A673 (cell line): ENCODE results near the gene ZNF805. TPM values are rescaled to one million over a fixed set of nuclear protein-coding genes. Genes with fewer than 3 reads are reported as not detected.

Experiments
- BruUV-seq: library from RNA; stranded (reverse); fragments of 400-500 nt; replicated peaks from 2 replicates; lab custom pipeline; 2021; lab: Mats Ljungman, UMichigan
- CTCF ChIA-PET: fragments of 300-600 bp; sonication (Branson Sonifier 250); formaldehyde crosslinking; loops from one replicate; lab custom pipeline; 2022; ENCODE audit warnings: antibody characterized with exemption; lab: Charles Lee
- POLR2A ChIA-PET: fragments of 300-600 bp; sonication (Branson Sonifier 250); formaldehyde crosslinking; loops from one replicate; lab custom pipeline; 2022; ENCODE audit warnings: antibody characterized with exemption; ENCODE audit not compliant: low non-redundant PET; lab: Charles Lee
- DNase-seq: peaks from one replicate; pipeline ENCODE4 v3.0.0-alpha.2; 2015; ENCODE audit warnings: low spot score
- H3K27ac ChIP-seq: fragments of 200-600 bp; sonication (generic); 2 replicates; pipeline ENCODE4 v1.5.1; 2016; ENCODE audit warnings: mixed run types, low read depth, mild to moderate bottlenecking, mixed read lengths, antibody characterized with exemption, low read length; ENCODE audit not compliant: poor library complexity, severe bottlenecking
- H3K27me3 ChIP-seq: fragments of 200-600 bp; sonication (generic); replicated peaks from 2 replicates; pipeline ENCODE4 v1.6.1; 2017; ENCODE audit warnings: mixed run types, low read depth, mild to moderate bottlenecking, mixed read lengths, antibody characterized with exemption, low read length; ENCODE audit not compliant: insufficient read depth, poor library complexity
- H3K36me3 ChIP-seq: fragments of 200-600 bp; sonication (generic); 2 replicates; pipeline ENCODE4 v1.6.1; 2016; ENCODE audit warnings: mixed run types, mild to moderate bottlenecking, mixed read lengths, antibody characterized with exemption, low read length; ENCODE audit not compliant: insufficient read depth, poor library complexity, severe bottlenecking
- H3K4me1 ChIP-seq: fragments of 200-600 bp; sonication (generic); 2 replicates; pipeline ENCODE4 v1.6.1; 2017; ENCODE audit warnings: mixed run types, mild to moderate bottlenecking, mixed read lengths, antibody characterized with exemption, low read length; ENCODE audit not compliant: insufficient read depth, poor library complexity, severe bottlenecking
- H3K4me3 ChIP-seq: fragments of 200-600 bp; sonication (generic); 2 replicates; pipeline ENCODE4 v1.5.1; 2016; ENCODE audit warnings: low read depth, mixed run types, mild to moderate bottlenecking, mixed read lengths, low read length; ENCODE audit not compliant: poor library complexity, severe bottlenecking
- H3K9me3 ChIP-seq: fragments of 200-600 bp; sonication (generic); 2 replicates; pipeline ENCODE4 v1.6.1; 2016; ENCODE audit warnings: mixed run types, low read depth, mild to moderate bottlenecking, mixed read lengths, antibody characterized with exemption, low read length; ENCODE audit not compliant: poor library complexity, severe bottlenecking
- EZH2 ChIP-seq: fragments of 200-600 bp; sonication (generic); IDR thresholded peaks from 2 replicates; pipeline ENCODE4 v1.6.1; 2017; ENCODE audit warnings: borderline replicate concordance, low read depth, mild to moderate bottlenecking, mixed read lengths, antibody characterized with exemption, low read length; ENCODE audit not compliant: poor library complexity, severe bottlenecking
- intact Hi-C: fragments of 100-400 bp; cut with micrococcal nuclease; formaldehyde crosslinking; loops from one replicate; pipeline ENCODE4 v1.10.0; 2022; ENCODE audit not compliant: unreplicated experiment
- total RNA-seq: library from RNA; stranded (reverse); gene quantifications from 2 replicates; pipeline ENCODE4 v1.2.3, GENCODE V29; 2021
- TF ChIP-seq, protein P1 (sequence below): fragments of 300-800, 200-600 bp; sonication (generic); conservative IDR thresholded peaks from 2 replicates; pipeline ENCODE4 v1.5.1; 2017; ENCODE audit warnings: low read depth, mild to moderate bottlenecking, antibody characterized with exemption, low read length, moderate library complexity, mixed read lengths

ZNF805 gene
- total RNA-seq, 1 experiment from 2014 or later = 14.7 TPM

DNA sequence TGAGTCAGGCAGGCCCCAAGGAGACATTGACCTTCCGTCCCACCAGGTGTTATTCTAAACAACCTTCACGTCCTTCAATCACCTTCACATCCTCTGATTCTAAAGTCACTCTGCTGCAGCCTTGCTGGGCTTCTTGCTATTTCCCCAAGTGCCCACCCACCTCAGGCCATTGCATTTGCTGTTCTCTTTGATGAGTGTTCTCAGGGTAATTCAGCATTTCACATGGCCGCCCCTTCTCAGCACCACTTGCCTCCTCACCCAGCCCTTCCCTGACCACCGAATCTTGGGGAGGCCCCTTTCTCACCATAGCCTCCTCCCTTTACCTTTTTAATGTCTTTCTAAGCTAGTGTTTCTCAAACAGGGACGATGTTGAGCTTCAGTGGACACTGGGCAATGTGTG, 4.6 kb downstream of the ZNF805 start:
- Histone ChIP-seq H3K36me3 (peaks cover 17% of the 10 kb centered on the region), H3K27me3 (no peaks in the 10 kb centered on the region), H3K27ac (no peak overlapping the region), H3K4me3 (no peak overlapping the region), H3K9me3 (no peaks in the 10 kb centered on the region), H3K4me1 (peaks cover 11% of the 10 kb centered on the region)
- DNase-seq = no peak
- intact Hi-C loops = no loop called here
- no peak for TF ChIP-seq EZH2
- TF ChIP-seq, protein P1, sequence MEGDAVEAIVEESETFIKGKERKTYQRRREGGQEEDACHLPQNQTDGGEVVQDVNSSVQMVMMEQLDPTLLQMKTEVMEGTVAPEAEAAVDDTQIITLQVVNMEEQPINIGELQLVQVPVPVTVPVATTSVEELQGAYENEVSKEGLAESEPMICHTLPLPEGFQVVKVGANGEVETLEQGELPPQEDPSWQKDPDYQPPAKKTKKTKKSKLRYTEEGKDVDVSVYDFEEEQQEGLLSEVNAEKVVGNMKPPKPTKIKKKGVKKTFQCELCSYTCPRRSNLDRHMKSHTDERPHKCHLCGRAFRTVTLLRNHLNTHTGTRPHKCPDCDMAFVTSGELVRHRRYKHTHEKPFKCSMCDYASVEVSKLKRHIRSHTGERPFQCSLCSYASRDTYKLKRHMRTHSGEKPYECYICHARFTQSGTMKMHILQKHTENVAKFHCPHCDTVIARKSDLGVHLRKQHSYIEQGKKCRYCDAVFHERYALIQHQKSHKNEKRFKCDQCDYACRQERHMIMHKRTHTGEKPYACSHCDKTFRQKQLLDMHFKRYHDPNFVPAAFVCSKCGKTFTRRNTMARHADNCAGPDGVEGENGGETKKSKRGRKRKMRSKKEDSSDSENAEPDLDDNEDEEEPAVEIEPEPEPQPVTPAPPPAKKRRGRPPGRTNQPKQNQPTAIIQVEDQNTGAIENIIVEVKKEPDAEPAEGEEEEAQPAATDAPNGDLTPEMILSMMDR = no peak
- ChIA-PET CTCF (no interaction called here), POLR2A (no interaction called here)
- no TSS peak for BruUV-seq

DNA sequence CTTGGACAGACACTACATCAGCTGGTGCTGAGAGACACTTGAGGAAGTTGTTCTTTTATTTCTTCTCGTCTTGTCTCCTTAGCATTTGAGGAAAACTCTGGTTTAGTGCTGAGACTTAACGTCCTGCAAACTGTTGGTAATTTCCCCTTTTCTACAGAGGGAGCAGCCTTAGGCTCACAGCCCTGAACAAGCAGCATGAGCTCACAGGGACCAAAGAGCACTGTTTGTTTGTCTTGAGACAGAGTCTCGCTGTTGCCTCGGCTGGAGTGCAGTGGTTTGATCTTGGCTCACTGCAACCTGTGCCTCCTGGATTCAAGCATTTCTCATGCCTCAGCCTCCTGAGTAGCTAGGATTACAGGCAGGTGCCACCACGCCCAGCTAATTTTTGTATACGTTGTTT, 5.5 kb downstream of the ZNF805 start:
- TF ChIP-seq, protein P1 = no peak
- TF ChIP-seq EZH2 = no peak
- no TSS peak for BruUV-seq
- peaks cover 17% of the 10 kb centered on the region for H3K36me3 ChIP-seq
- intact Hi-C loops = no loop called here
- H3K4me1 ChIP-seq = peaks cover 9% of the 10 kb centered on the region
- H3K27me3 ChIP-seq = no peaks in the 10 kb centered on the region
- H3K27ac ChIP-seq = no peak overlapping the region
- no peak overlapping the region for H3K4me3 ChIP-seq
- no peaks in the 10 kb centered on the region for H3K9me3 ChIP-seq
- ChIA-PET CTCF (no interaction called here), POLR2A (interaction anchor here (0.6 kb wide), 1 partner anchor 89 kb away, joined by 15 read pairs; no protein-coding TSS in a partner anchor)
- DNase-seq = no peak

DNA sequence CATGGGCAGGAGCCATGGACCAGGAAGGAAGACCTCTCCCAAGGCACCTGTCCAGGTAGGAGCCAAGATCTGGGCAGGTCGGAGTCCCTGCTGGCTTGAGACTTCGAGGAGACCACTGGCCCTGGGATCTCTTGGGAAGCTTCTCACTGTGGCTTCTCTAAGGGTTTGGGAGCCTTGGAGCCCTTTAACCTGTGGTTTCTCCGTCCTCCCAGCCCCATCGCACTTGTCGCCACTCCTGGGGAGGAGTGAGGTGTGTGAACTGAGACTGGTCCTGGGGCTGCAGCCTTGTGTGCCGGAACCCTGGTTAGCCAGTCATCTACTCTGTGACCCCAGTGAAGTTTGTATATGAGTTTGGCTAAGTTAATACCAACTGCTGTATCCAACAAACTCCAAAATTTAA, 8.2 kb downstream of the ZNF805 start:
- H3K9me3 ChIP-seq = no peaks in the 10 kb centered on the region
- no peak for DNase-seq
- no peaks in the 10 kb centered on the region for H3K4me1 ChIP-seq
- no peaks in the 10 kb centered on the region for H3K27me3 ChIP-seq
- ChIA-PET POLR2A (no interaction called here), CTCF (no interaction called here)
- no TSS peak for BruUV-seq
- no peak overlapping the region for H3K4me3 ChIP-seq
- H3K36me3 ChIP-seq = peaks cover 28% of the 10 kb centered on the region
- intact Hi-C loops = no loop called here
- TF ChIP-seq, protein P1 = no peak
- TF ChIP-seq EZH2 = no peak
- H3K27ac ChIP-seq = no peak overlapping the region
